Mammary epithelial cell (primary cell): ENCODE results near the gene WDR87.

Experiments used
- CTCF ChIP-seq, 2 donors: IDR thresholded peaks in 1 of 2; conservative IDR thresholded peaks in 1 of 2; 2 replicates each; pipeline ENCODE4 v1.5.1; 2011 to 2012; ENCODE audit warnings: inconsistent platforms in 2 of 2, low read length in 2 of 2, mild to moderate bottlenecking in 2 of 2, control low read depth in 1 of 2, low read depth in 1 of 2; ENCODE audit not compliant: insufficient read depth in 1 of 2; ENCODE audit errors: extremely low read depth in 1 of 2
- EZH2 ChIP-seq: IDR thresholded peaks from 2 replicates; pipeline ENCODE4 v1.6.1; 2012; ENCODE audit warnings: low read length, inconsistent platforms, borderline replicate concordance

GRCh38 chr19:37931881-37932655 lies 25.7 kb upstream of the WDR87 start:
- TF ChIP-seq CTCF (conservative IDR thresholded peaks at IDR 0.05 in 1 of 2, IDR thresholded peaks at IDR 0.05 in 1 of 2; ENCODE audit: extremely low read depth in 1 of 2, insufficient read depth in 1 of 2, low read depth in 1 of 2, low read length in 2 of 2) (peak in 1 of 2 donors; percentile 25), EZH2 (no peak)
